HAP-1 (cell line): ENCODE data around the gene PIP4K2B.
"Not testable (repeated sequence)": the region's sequence is repeated elsewhere in the genome, so short reads cannot be mapped to it uniquely, and the experiment has no call there.

Experiments used
- DNase-seq, 2 experiments: peaks; one replicate each; pipeline ENCODE4 v3.0.0-alpha.2; 2016 to 2020; ENCODE audit warnings: low spot score in 2 of 2
- H3K27me3 ChIP-seq: fragments of 250-450 bp; sonication (Bioruptor Pico); 2 replicates; pipeline ENCODE4 v1.5.1; 2020; ENCODE audit warnings: low read depth, mild to moderate bottlenecking, moderate library complexity
- H3K36me3 ChIP-seq: fragments of 250-450 bp; sonication (Bioruptor Pico); replicated peaks from 2 replicates; pipeline ENCODE4 v1.5.1; 2020; ENCODE audit warnings: mild to moderate bottlenecking
- H3K4me1 ChIP-seq: fragments of 250-450 bp; sonication (Bioruptor Pico); 2 replicates; pipeline ENCODE4 v1.5.1; 2020; ENCODE audit warnings: mild to moderate bottlenecking
- H3K4me3 ChIP-seq: fragments of 250-450 bp; sonication (Bioruptor Pico); 2 replicates; pipeline ENCODE4 v1.5.1; 2020; ENCODE audit warnings: mild to moderate bottlenecking, moderate library complexity
- H3K9me3 ChIP-seq: fragments of 250-450 bp; sonication (Bioruptor Pico); 2 replicates; pipeline ENCODE4 v1.5.1; 2020; ENCODE audit warnings: mild to moderate bottlenecking, moderate library complexity
- in situ Hi-C: fragments of 300-500 bp; cut with MboI; formaldehyde crosslinking; loops from 3 replicates; pipeline ENCODE4 v1.14.3; 2020; ENCODE audit warnings: low sequenced_read_pairs, inconsistent platforms, mixed read lengths

Gene PIP4K2B

DNA sequence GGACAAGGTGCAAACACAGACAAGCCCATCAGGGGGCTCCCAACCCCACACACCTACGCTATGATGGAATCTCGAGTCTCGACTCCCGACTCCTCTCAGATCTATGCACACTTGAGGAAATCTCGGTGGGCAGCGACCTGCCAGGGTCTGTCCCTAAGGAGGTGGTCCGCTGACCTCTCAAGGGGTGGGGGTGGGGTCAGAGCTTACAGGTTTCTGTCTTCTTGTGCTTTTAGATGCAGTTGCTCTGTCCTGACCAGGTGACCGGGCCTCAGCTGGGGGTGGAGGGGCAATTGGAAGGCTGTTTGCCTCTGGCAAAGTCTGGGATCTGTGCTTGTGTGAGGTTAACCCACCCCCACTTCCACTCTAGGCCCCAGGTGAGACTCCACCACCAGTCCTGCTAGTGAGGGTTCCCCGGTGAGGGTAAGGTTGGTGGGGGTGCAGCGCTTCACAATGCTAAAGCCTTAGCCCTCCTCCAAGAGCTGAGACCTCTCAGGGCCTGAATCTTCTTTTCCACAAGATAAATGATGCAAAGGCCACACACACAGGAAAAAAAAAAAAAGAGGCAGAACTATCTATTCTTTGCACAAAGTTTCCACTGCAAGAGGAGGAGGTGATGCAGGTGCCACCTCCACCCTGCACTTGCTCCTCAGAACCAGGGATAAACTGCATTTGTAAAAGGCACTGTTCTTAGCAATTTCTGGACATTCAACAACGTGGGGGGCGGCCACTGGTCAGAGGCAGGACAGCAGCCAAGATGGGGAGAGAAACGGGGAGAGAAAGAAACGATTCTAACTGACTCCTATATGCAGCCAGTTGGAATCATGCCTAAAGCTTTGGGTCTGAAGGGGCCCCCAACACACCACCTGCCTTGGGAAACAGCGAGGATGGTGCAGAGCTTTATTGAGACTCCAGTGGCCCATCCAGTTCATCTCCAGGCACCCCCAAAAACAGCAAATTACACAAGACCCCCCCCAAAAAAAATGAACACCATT is 65.1 kb downstream of the PIP4K2B start:
- peak in 1 of 2 experiments; percentile 55 for DNase-seq
- in situ Hi-C loops, result loop anchor here (5.0 kb wide), 1 partner anchor 57 kb away; no protein-coding TSS in a partner anchor
- peaks cover 82% of the 10 kb centered on the region for H3K36me3 ChIP-seq
- H3K27me3 ChIP-seq, result no peaks in the 10 kb centered on the region
- 0 out of 2 replicates have a peak, but pooled peaks cover 2% of the 10 kb centered on the region for H3K9me3 ChIP-seq
- peaks cover 7% of the 10 kb centered on the region for H3K4me1 ChIP-seq
- no peak overlapping the region for H3K4me3 ChIP-seq

DNA sequence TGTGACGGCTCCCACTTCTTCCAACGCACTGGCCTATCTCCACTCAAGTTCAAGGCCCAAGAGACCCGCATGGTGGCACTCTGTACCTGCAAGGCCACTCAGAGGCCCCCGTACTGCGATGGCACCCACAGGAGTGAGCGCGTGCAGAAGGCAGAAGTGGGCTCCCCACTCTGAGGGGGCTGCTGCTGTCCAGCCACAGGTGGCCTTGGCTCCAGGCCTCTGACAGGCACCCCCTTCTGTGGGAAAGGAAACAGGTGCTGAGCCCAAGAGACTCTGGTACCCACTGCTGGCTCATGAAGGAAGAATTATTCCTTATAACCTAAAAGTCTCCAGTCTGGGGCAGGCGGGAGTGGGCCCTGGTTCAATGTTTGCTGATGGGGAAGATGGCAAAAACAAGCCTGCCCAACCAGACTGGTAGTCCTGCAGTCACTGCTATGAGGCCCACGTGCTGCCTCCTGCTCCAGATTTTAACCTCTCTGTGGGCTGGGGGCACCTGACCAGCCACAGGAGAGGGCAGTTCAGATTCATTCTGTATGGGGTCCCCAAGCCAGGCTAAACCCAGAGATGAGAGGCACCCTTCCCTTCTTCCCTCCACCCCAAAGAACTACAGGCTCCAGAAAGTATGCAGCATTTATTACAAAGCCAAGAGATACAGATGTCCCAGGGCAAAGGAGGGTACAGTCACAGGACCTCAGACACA is 65.9 kb downstream of the PIP4K2B start:
- peaks cover 74% of the 10 kb centered on the region for H3K36me3 ChIP-seq
- no peaks in the 10 kb centered on the region for H3K27me3 ChIP-seq
- in situ Hi-C loops, result loop anchor here (5.0 kb wide), 1 partner anchor 56 kb away; no protein-coding TSS in a partner anchor
- no peak for DNase-seq
- 0 out of 2 replicates have a peak, but pooled peaks cover 2% of the 10 kb centered on the region for H3K9me3 ChIP-seq
- no peak overlapping the region for H3K4me3 ChIP-seq
- peaks cover 7% of the 10 kb centered on the region for H3K4me1 ChIP-seq

DNA sequence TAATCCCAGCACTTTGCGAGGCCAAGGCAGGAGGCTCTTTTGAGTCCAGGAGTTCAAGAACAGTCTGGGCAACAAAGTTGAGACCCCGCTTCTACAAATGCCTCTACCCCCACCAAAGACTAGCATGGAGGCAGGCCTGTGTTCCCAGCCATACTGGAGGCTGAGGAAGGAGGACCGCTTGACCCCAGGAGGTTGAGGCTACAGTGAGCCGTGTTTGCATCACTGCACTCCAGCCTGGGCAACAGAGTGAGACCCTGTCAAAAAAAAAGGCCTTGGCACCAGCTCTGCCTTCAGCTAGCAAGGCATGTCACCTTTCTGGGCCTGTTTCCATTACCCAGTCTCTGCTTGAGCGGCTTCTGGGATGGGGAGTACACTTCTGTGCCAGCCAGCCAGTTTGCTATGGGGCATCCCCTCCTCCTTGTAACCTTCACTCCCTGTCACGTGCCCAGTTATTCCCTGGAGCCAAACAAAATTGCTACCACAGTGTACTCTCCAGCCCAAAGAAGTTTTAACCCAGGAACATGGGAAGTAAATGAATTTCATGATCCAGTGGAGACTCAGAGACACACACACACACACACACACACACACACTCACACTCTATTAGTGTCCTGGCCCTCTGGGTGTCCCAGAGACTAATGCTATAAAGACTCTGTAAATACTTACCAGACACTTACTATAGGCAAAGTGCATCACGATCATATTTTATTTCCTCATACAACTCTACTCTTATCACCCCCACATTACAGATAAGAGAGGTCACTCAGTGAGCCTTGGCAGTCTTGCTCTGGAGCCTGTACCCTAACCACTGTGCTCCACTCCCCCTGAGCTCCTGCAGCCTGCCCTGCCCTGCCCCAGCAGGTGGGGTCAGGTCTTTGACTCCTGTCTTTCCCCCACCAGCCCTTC is 66.7 kb downstream of the PIP4K2B start:
- H3K4me1 ChIP-seq, result peaks cover 7% of the 10 kb centered on the region
- DNase-seq, result no peak
- H3K36me3 ChIP-seq, result peaks cover 68% of the 10 kb centered on the region
- H3K4me3 ChIP-seq, result no peak overlapping the region
- in situ Hi-C loops, result loop anchor here (5.0 kb wide), 1 partner anchor 55 kb away; no protein-coding TSS in a partner anchor
- H3K27me3 ChIP-seq, result no peaks in the 10 kb centered on the region
- 0 out of 2 replicates have a peak, but pooled peaks cover 2% of the 10 kb centered on the region for H3K9me3 ChIP-seq

DNA sequence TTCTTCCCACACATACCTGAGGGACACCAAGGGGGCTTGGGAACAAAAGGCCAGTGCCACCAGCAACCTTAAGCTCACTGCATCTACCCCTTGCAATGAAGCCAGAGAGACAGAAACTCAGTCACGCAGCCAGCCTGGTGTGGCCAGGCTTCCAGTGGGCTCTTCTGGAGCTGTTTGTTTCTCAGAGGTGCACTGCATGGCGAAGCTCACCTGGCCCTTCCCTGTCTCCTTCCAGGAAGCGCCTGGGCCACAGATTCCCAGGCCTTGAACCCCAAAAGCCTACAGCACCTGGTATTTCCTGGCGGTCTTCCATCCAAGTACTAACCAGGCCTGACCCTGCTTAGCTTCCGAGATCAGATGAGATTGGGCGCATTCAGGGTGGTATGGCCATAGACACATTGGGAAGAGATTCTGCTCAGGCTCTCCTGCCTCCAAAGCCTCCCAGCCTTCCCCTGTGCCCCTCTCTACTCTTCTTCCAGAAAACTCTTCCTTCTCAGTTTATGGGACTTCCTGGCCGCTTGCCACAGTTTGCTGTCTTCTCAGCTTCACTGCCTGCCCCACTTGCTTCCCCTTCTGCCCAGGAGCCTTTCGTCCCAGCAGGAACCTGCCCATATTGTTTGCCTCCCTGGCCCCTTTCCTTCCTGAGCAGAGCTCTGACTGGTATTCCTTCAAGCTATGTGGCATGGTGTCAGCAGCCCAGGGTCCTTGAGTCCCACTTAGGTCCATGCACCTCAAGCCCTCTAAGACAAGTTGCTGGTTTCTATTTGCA is 67.6 kb downstream of the PIP4K2B start:
- H3K4me1 ChIP-seq, result peaks cover 7% of the 10 kb centered on the region
- H3K27me3 ChIP-seq, result no peaks in the 10 kb centered on the region
- H3K4me3 ChIP-seq, result peak overlapping the region; percentile 71
- DNase-seq, result no peak
- H3K36me3 ChIP-seq, result peaks cover 59% of the 10 kb centered on the region
- 0 out of 2 replicates have a peak, but pooled peaks cover 2% of the 10 kb centered on the region for H3K9me3 ChIP-seq
- in situ Hi-C loops, result loop anchor here (5.0 kb wide), 1 partner anchor 54 kb away; no protein-coding TSS in a partner anchor

DNA sequence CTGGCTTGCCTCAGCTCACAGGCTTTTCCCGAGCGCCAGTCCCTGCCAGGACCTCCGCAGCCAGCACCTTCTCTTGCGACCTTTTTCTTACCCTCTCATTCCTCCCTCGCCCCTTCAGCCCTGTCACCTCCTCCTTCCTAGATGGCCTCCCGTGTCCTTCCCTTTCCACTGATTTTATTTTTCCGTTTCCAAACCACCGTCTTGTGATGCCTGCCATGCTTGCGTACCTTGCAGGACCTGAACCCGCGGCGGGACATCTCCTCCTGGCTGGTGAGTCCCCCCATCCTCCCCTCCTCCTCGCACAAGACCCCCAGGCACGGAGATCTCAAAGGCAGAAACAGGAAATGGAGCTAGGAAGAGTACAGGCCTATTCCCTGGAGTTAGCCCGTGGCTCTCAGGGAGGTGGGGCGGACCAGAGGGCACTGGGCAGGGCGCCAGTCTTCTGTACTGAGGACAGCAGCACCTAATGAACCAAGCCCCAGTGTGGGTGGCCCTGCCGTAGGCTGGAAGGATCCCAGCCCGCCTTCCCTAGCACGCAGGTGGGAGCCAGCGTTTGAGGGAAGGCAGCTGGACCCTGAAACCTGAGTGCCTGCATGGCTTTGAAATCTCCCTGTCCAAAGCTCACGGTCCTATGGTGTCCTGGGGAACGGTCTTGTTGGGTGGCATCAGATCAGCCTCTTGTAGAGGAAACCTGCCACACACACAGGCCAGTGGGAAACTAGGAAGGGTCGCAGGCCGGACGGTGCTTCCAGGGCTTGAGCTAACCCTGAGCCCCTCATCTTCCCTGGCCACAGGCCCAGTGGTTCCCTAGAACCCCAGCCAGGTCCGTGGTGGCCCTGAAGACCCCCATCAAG is 68.6 kb downstream of the PIP4K2B start:
- 0 out of 2 replicates have a peak, but pooled peaks cover 2% of the 10 kb centered on the region for H3K9me3 ChIP-seq
- no peaks in the 10 kb centered on the region for H3K27me3 ChIP-seq
- peak overlapping the region; percentile 71 for H3K4me3 ChIP-seq
- in situ Hi-C loops, result loop anchor here (5.0 kb wide), 1 partner anchor 53 kb away; no protein-coding TSS in a partner anchor
- peaks cover 7% of the 10 kb centered on the region for H3K4me1 ChIP-seq
- H3K36me3 ChIP-seq, result peaks cover 49% of the 10 kb centered on the region
- peak; percentile 47 to 80 for DNase-seq

DNA sequence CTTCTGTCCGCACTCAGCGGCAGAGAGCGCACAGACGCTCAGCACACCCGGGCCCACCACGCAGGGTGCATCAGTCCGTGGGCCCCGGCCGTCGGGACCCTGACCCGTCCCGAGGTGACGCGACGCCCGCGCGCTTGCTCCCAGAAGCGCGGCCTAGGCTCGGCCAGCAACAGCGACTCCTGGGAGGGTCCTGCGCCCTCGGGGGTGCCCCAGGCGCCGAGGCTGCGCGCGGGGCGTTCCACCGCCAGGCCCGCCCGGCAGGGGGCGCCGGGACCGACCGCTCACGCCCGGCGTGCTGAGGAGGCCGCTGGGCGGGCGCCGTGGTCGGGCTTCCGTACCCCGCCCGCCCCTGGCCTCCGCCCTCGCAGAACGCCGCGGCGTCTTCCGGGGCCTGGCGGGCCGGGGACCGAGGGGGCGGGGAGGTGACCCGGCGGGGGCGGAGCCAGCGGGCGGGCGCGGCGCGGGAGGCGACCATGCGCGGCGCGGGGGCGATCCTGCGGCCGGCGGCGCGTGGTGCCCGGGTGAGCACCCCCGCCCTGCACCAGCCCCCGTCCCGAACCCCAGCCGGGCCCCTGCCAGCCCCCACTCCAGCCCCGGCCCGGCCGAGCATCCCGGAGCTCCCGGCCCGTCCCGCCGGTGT is 69.3 kb downstream of the PIP4K2B start, which contains the start of gene CISD3:
Gene CISD3 (plus strand): TSS at position 456 of the 640 bp plus-strand sequence. CDS start 18 bp downstream, at position 474.
- peaks cover 7% of the 10 kb centered on the region for H3K4me1 ChIP-seq

DNA sequence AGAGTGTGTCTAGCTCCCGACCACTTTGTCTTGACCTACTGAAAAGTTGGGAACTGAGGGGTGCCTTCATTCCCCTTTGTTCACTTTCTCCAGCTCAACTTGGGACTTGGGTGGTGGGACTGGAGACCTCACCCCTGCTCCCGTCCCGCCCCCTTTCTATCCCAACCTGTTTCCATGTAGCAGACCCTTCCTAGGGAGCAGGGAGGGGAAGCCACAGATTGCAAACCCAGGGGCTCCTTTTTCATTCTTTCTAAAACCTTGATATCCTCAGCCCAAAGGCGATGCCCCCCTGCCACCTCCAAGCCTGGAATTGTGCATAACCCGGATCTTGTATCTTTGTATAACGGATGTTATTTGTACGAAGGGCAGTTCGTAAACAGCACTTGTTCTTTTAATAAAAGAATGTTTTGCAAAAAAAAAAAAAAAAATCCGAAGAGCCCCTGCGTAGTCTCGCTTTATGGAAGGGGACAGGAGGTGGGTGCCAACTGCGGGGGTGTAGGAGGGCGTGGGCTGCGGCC is 69.9 kb downstream of the PIP4K2B start:
- H3K4me1 ChIP-seq, result peaks cover 7% of the 10 kb centered on the region
- H3K4me3 ChIP-seq, result peak overlapping the region; percentile 34
- in situ Hi-C loops, result no loop called here
- H3K27me3 ChIP-seq, result no peaks in the 10 kb centered on the region
- no peak for DNase-seq
- H3K9me3 ChIP-seq, result 0 out of 2 replicates have a peak, but pooled peaks cover 2% of the 10 kb centered on the region
- H3K36me3 ChIP-seq, result peaks cover 44% of the 10 kb centered on the region

More for the DNA sequence above, 69.3 kb downstream of the PIP4K2B start, which contains the start of gene CISD3:
- in situ Hi-C loops, result loop anchor here (5.0 kb wide), 1 partner anchor 53 kb away; no protein-coding TSS in a partner anchor
- Histone ChIP-seq H3K4me3 (peak within 1 kb of the TSS; percentile 71), H3K27me3 (no peaks in the 10 kb centered on the region), H3K36me3 (peaks cover 47% of the 10 kb centered on the region), H3K9me3 (0 out of 2 replicates have a peak, but pooled peaks cover 2% of the 10 kb centered on the region)
- peak; percentile 86 to 89 for DNase-seq

DNA sequence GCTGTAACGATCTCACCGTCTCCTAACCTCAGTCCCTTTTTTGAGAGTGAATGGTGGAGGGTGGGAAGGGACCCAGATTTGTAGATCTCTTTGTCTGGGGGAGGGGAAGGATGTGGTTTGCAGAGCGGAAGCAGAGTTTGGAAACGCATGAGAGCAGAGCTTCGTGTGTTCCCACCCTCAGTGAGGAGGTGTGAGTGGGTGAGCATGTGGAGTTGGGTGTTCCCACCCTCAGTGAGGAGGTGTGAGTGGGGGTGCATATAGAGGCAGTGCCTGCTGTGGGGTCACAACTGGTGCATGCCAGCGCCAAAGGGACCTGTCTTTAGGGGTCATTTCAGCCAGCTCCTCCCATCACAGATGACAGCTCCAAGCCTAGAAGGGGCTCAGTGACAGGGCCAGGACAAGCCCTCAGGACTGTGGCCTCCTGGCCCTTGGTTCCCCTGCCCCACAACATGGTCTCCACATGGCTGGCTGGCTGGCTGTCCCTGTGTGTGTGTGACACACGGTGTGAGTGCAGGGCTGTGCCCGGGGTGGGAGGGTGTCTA is 71.0 kb downstream of the PIP4K2B start:
- in situ Hi-C loops, result no loop called here
- Histone ChIP-seq H3K9me3 (0 out of 2 replicates have a peak, but pooled peaks cover 2% of the 10 kb centered on the region), H3K36me3 (peaks cover 34% of the 10 kb centered on the region), H3K27me3 (no peaks in the 10 kb centered on the region), H3K4me3 (no peak overlapping the region), H3K4me1 (peaks cover 7% of the 10 kb centered on the region)
- no peak for DNase-seq

DNA sequence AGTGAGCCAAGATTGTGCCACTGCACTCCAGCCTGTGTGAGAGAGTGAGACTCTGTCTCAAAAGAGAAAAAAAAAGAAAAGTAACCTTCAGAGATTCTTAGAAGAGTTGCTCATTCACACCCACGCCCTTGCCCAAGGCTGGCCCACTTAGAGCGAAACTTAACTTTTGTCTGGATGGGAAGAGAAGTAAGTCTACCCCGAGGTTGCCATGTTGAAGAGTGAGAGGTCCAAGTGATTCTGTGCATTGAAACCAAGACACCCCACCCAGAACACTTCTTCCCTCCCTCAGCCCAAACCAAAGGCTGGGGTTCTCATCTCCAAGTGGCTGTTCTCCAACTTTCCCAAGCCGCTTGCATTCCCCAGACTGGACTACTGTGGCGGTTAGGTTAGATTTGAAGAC is 71.6 kb downstream of the PIP4K2B start:
- no peak for DNase-seq
- 0 out of 2 replicates have a peak, but pooled peaks cover 2% of the 10 kb centered on the region for H3K9me3 ChIP-seq
- peaks cover 31% of the 10 kb centered on the region for H3K36me3 ChIP-seq
- peaks cover 7% of the 10 kb centered on the region for H3K4me1 ChIP-seq
- H3K27me3 ChIP-seq, result no peaks in the 10 kb centered on the region
- H3K4me3 ChIP-seq, result no peak overlapping the region
- in situ Hi-C loops, result no loop called here

DNA sequence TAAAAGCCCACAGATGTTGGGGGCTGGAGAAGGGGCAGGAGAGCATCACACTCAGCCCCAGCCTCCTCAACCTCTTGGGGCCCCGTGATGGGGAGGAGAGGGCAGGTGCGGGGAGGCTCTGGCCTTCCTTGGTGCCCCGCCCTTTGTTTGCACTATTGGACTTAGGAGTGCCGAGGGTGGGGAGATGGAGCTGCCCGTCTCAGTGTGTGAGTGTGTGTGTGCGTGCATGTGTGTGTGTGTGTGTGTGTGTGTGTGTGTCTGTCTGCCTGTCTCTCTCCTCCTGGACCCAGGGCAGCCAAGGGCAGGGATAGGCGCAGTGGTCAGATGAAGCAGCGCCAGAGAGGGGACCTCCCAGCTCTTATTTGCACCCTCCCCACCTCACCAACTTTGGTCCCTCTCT is 73.2 kb downstream of the PIP4K2B start:
- H3K36me3 ChIP-seq, result peaks cover 25% of the 10 kb centered on the region
- H3K9me3 ChIP-seq, in situ Hi-C loops, DNase-seq, H3K4me1 ChIP-seq, H3K4me3 ChIP-seq, H3K27me3 ChIP-seq: not testable (repeated sequence)
